NCI-H510A (cell line): Measurements from ENCODE around the gene ZNFX1.
"Not testable (repeated sequence)": the region's sequence is repeated elsewhere in the genome, so short reads cannot be mapped to it uniquely, and the experiment has no call there.

ENCODE experiments used
- DNase-seq: peaks from one replicate; lab custom pipeline; 2025; lab: John Stamatoyannopoulos, UW

ZNFX1 gene

GRCh38 chr20:49278036-49278817 is at the start of gene ZNFX1:
TSS of gene ZNFX1 (minus strand) at chr20:49278057. CDS start at chr20:49275839, 2,218 bp downstream.
- DNase-seq, result peak; percentile 92

GRCh38 chr20:49326026-49326425 is 48.2 kb upstream of the ZNFX1 start:
- DNase-seq, result no peak

- DNase-seq, result no peak
Observed at GRCh38 chr20:49324306-49324705, 46.4 kb upstream of the ZNFX1 start.

- no peak for DNase-seq
Observed at GRCh38 chr20:49323622-49324238, 45.9 kb upstream of the ZNFX1 start.

- DNase-seq, result no peak
Observed at GRCh38 chr20:49320460-49320859, 42.6 kb upstream of the ZNFX1 start.

GRCh38 chr20:49319208-49319809 is 41.5 kb upstream of the ZNFX1 start:
- DNase-seq, result no peak

- DNase-seq, result no peak
Observed at GRCh38 chr20:49318430-49319207, 40.8 kb upstream of the ZNFX1 start.

- DNase-seq, result no peak
Observed at GRCh38 chr20:49318091-49318429, 40.2 kb upstream of the ZNFX1 start.

GRCh38 chr20:49316704-49317103 is 38.8 kb upstream of the ZNFX1 start:
- DNase-seq, result no peak

GRCh38 chr20:49315580-49315979 is 37.7 kb upstream of the ZNFX1 start:
- no peak for DNase-seq

- not testable (repeated sequence) for DNase-seq
Observed at GRCh38 chr20:49314052-49314451, 36.2 kb upstream of the ZNFX1 start.

- no peak for DNase-seq
Observed at GRCh38 chr20:49313283-49313682, 35.4 kb upstream of the ZNFX1 start.

GRCh38 chr20:49312661-49313060 is 34.8 kb upstream of the ZNFX1 start:
- no peak for DNase-seq

GRCh38 chr20:49310705-49311104 is 32.8 kb upstream of the ZNFX1 start:
- DNase-seq, result no peak

GRCh38 chr20:49308875-49309274 is 31.0 kb upstream of the ZNFX1 start:
- DNase-seq, result no peak

- peak; percentile 63 for DNase-seq
Observed at GRCh38 chr20:49306903-49307620, 29.2 kb upstream of the ZNFX1 start.

GRCh38 chr20:49303065-49303552 is 25.3 kb upstream of the ZNFX1 start:
- no peak for DNase-seq

- DNase-seq, result no peak
Observed at GRCh38 chr20:49297605-49298530, 20.0 kb upstream of the ZNFX1 start.

- not testable (repeated sequence) for DNase-seq
Observed at GRCh38 chr20:49294002-49294654, 16.3 kb upstream of the ZNFX1 start.

- DNase-seq, result no peak
Observed at GRCh38 chr20:49293122-49293521, 15.3 kb upstream of the ZNFX1 start.
